ENCODE results near the gene EEFSEC.

Gene EEFSEC

GRCh38 chr3:128320551-128321340 lies 167.5 kb downstream of the EEFSEC start:
- no peak for TF ChIP-seq ZFX (IDR thresholded peaks at IDR 0.05)
- no peak for TF ChIP-seq CTCF (conservative IDR thresholded peaks at IDR 0.05)
- H3K27ac ChIP-seq: peak overlapping the region; percentile 92

GRCh38 chr3:128321418-128321817 lies 168.1 kb downstream of the EEFSEC start:
- no peak for TF ChIP-seq CTCF (conservative IDR thresholded peaks at IDR 0.05)
- no peak for TF ChIP-seq ZFX (IDR thresholded peaks at IDR 0.05)
- peak overlapping the region; percentile 92 for H3K27ac ChIP-seq

GRCh38 chr3:128322030-128323022 lies 169.0 kb downstream of the EEFSEC start:
- TF ChIP-seq ZFX (IDR thresholded peaks at IDR 0.05): no peak
- peak; percentile 75 for TF ChIP-seq CTCF (conservative IDR thresholded peaks at IDR 0.05)
- H3K27ac ChIP-seq: peak overlapping the region; percentile 92

GRCh38 chr3:128323206-128324081 lies 170.2 kb downstream of the EEFSEC start:
- TF ChIP-seq CTCF (conservative IDR thresholded peaks at IDR 0.05) (no peak), ZFX (IDR thresholded peaks at IDR 0.05) (no peak)
- H3K27ac ChIP-seq: peak overlapping the region; percentile 92

- peak overlapping the region; percentile 92 for H3K27ac ChIP-seq
- 0 out of 2 replicates have a peak, but pooled peaks have one; percentile 2 for TF ChIP-seq ZFX (IDR thresholded peaks at IDR 0.05)
- TF ChIP-seq CTCF (conservative IDR thresholded peaks at IDR 0.05): no peak
These were observed 171.8 kb downstream of the EEFSEC start for GRCh38 chr3:128324911-128325592.

GRCh38 chr3:128326051-128326823 lies 173.0 kb downstream of the EEFSEC start:
- peak overlapping the region; percentile 12 for H3K27ac ChIP-seq
- TF ChIP-seq ZFX (IDR thresholded peaks at IDR 0.05) (no peak), CTCF (conservative IDR thresholded peaks at IDR 0.05) (no peak)
